ENCODE results near the gene TMEM131L. TPM values are rescaled to one million over a fixed set of nuclear protein-coding genes. Genes with fewer than 3 reads are reported as not detected.

TMEM131L gene
- total RNA-seq, 1 experiment from 2014 or later = 14.6 TPM

DNA sequence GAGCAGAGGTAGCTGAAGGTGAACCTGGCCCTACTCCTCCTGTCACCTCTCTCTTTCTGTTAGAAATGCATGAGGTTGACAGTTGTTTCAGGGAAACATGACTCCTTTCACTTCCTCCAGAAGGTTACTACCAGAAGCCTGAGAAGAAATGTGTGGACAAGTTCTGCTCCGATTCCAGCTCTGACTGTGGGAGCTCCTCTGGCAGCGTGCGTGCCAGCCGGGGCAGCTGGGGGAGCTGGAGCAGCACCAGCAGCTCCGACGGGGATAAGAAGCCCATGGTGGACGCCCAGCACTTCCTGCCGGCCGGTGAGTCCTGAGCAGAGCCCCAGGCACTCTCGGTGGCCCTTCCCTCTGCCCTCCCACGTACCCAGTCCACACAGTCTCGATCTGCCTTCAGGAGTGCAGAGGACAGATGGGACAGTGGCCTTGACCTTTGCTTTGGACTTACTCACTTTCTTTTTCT, 156.6 kb downstream of the TMEM131L start:
- no peak overlapping the region for H3K18ac ChIP-seq (ENCODE audit: insufficient read length, low read depth, low read length)
- peaks cover 27 to 57% (median 43%) of the 10 kb centered on the region in 3 experiments for H3K36me3 Mint-ChIP-seq (ENCODE audit: insufficient read depth in 1 of 3, low read depth in 3 of 3)

More for the DNA sequence above, 156.6 kb downstream of the TMEM131L start:
- DNase-seq = no peak
- WGBS (ENCODE audit: extremely low coverage, insufficient read length, low lambda C conversion rate) = no CpG with 5 or more reads among the region's 12 CpGs
- no peak overlapping the region for H3K14ac ChIP-seq (ENCODE audit: insufficient read depth, low read length)
- H3T11ph ChIP-seq (ENCODE audit: low read length) = no peak overlapping the region
- H2BK120ac ChIP-seq (ENCODE audit: low read depth, low read length, poor library complexity, severe bottlenecking) = no peak overlapping the region
- no peak overlapping the region for H4K8ac ChIP-seq (replicated peaks; ENCODE audit: insufficient read length, low read depth, low read length)
- H3K27me3 ChIP-seq (ENCODE audit: insufficient read depth, low read length) = no peaks in the 10 kb centered on the region
- no peak overlapping the region for H3K4ac ChIP-seq (ENCODE audit: low read depth, low read length)
- Mint-ChIP-seq H3K9me3 (no peaks in the 10 kb centered on the region), H3K27ac (no peak overlapping the region; a peak in 1 of 7 replicates), H3K4me1 (peaks cover 21 to 27% of the 10 kb centered on the region in 2 experiments), H3K4me3 (no peak overlapping the region), H3K27me3 (ENCODE audit: low read depth) (no peaks in the 10 kb centered on the region)
- no peaks in the 10 kb centered on the region for H3K79me2 ChIP-seq (ENCODE audit: insufficient read depth, low read length)
- H2BK5ac ChIP-seq (ENCODE audit: insufficient read length, low read length) = no peak overlapping the region
- no peaks in the 10 kb centered on the region for H3K9me3 ChIP-seq (ENCODE audit: control insufficient read depth, low read depth, low read length)
- H3K27ac ChIP-seq (ENCODE audit: insufficient read length, low read depth, low read length) = no peak overlapping the region
- no peak overlapping the region for H3K23ac ChIP-seq (ENCODE audit: insufficient read length, low read depth, low read length)
- no peak overlapping the region for H4K5ac ChIP-seq (ENCODE audit: insufficient read length, low read depth, low read length)
- H3K9ac ChIP-seq (ENCODE audit: extremely low read depth, insufficient read length, low read length) = no peak overlapping the region
- TF ChIP-seq, protein P1, sequence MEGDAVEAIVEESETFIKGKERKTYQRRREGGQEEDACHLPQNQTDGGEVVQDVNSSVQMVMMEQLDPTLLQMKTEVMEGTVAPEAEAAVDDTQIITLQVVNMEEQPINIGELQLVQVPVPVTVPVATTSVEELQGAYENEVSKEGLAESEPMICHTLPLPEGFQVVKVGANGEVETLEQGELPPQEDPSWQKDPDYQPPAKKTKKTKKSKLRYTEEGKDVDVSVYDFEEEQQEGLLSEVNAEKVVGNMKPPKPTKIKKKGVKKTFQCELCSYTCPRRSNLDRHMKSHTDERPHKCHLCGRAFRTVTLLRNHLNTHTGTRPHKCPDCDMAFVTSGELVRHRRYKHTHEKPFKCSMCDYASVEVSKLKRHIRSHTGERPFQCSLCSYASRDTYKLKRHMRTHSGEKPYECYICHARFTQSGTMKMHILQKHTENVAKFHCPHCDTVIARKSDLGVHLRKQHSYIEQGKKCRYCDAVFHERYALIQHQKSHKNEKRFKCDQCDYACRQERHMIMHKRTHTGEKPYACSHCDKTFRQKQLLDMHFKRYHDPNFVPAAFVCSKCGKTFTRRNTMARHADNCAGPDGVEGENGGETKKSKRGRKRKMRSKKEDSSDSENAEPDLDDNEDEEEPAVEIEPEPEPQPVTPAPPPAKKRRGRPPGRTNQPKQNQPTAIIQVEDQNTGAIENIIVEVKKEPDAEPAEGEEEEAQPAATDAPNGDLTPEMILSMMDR (conservative IDR thresholded peaks at IDR 0.05) = no peak
- H3K79me1 ChIP-seq (ENCODE audit: insufficient read depth, low read depth, low read length, poor library complexity, severe bottlenecking) = no peaks in the 10 kb centered on the region
- peaks cover 4% of the 10 kb centered on the region; the same call in 1 of the 2 replicates for H3K4me1 ChIP-seq (ENCODE audit: insufficient read depth, low read length)
- no peaks in the 10 kb centered on the region for H4K20me1 ChIP-seq (ENCODE audit: control insufficient read depth, insufficient read depth, insufficient read length)
- H2AFZ ChIP-seq (ENCODE audit: low read length) = no peak overlapping the region
- no peak overlapping the region for H2BK12ac ChIP-seq (ENCODE audit: insufficient read length, low read depth, low read length)
- H3K23me2 ChIP-seq (ENCODE audit: insufficient read length, low read depth, low read length, poor library complexity, severe bottlenecking) = no peaks in the 10 kb centered on the region
- H2AK5ac ChIP-seq (ENCODE audit: insufficient read length, low read length) = no peak overlapping the region
- H2BK15ac ChIP-seq (ENCODE audit: low read depth, low read length) = no peak overlapping the region
- no peak overlapping the region for H2BK20ac ChIP-seq (ENCODE audit: low read depth, low read length, poor library complexity, severe bottlenecking)
- H3K56ac ChIP-seq (ENCODE audit: insufficient read length, low read depth, low read length) = no peak overlapping the region
- H3K4me2 ChIP-seq (ENCODE audit: insufficient read depth, insufficient read length, low read length) = no peak overlapping the region
- H4K91ac ChIP-seq (ENCODE audit: insufficient read length, low read depth, low read length) = no peak overlapping the region

Measured in H9 (cell line).